Thyroid gland (tissue), 4 donors: ENCODE results near the gene SMAP2.

ENCODE experiments used
- CTCF ChIP-seq, 6 experiments: fragments of 200-600 bp in 3 of 6; fragments of 450-650 bp in 3 of 6; sonication (generic) in 3 of 6; IDR thresholded peaks; one replicate each; pipeline ENCODE4 v1.5.1; 2016 to 2019; ENCODE audit warnings: antibody characterized with exemption in 6 of 6, mild to moderate bottlenecking in 2 of 6, inconsistent platforms in 1 of 6, moderate library complexity in 1 of 6
- POLR2A ChIP-seq, 2 donors: fragments of 450-650 bp; IDR thresholded peaks; one replicate each; pipeline ENCODE4 v1.6.1; 2017; ENCODE audit warnings: antibody characterized with exemption in 2 of 2, mild to moderate bottlenecking in 2 of 2, moderate library complexity in 1 of 2

DNA sequence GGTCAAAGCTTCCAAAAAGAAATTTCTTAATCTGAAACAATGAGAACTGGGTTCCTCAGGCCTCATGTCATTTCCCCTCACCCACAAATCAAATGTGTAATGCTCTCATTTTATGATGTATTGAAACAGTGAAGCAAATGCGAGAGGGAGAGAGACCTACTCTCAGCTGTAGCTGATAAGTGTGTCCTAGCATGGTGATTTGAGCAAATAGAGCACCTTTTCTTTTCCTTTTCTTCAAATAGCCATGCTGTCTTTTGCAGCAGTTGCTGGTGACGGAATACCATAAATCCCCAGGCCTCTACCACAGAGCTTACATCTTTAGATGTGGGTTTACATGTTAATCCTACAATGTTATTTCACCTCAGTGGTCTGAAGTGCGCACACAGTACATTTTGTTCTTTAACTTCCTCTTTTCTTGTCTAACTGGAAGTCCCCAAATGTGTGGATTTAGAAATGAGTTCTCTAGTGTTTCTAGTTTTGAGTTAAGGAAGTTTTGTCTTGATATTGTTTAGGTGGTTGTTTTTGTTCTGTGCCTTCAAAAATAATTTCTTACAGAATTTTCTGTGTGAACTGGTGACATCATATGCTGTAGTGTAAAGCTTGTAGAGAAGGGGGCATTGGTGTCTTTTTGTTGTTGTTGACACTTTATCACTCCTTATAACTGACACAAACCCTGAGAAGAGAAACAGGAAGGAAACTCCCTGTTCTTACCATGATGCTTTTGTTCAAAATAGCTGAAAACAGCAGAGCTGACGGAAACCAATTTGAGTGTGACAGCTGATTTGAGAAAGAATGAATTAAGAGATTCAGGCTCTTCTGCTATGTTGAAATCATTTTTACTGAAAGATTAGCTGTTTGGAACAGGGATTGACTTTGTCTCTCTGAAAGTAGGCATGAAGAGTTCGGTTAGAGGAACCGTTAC is 12.2 kb downstream of the SMAP2 start:
- TF ChIP-seq POLR2A (IDR thresholded peaks at IDR 0.05) = no peak
- no peak for TF ChIP-seq CTCF (IDR thresholded peaks at IDR 0.05)
